Measurements from ENCODE around the gene CRYBG1.

Gene CRYBG1

GRCh38 chr6:106599440-106599839, 238.9 kb downstream of the CRYBG1 start:
- TF ChIP-seq, protein P1, sequence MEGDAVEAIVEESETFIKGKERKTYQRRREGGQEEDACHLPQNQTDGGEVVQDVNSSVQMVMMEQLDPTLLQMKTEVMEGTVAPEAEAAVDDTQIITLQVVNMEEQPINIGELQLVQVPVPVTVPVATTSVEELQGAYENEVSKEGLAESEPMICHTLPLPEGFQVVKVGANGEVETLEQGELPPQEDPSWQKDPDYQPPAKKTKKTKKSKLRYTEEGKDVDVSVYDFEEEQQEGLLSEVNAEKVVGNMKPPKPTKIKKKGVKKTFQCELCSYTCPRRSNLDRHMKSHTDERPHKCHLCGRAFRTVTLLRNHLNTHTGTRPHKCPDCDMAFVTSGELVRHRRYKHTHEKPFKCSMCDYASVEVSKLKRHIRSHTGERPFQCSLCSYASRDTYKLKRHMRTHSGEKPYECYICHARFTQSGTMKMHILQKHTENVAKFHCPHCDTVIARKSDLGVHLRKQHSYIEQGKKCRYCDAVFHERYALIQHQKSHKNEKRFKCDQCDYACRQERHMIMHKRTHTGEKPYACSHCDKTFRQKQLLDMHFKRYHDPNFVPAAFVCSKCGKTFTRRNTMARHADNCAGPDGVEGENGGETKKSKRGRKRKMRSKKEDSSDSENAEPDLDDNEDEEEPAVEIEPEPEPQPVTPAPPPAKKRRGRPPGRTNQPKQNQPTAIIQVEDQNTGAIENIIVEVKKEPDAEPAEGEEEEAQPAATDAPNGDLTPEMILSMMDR (IDR thresholded peaks at IDR 0.05; ENCODE audit: low read depth, low read length), result no peak

GRCh38 chr6:106600329-106600728, 239.8 kb downstream of the CRYBG1 start:
- no peak for DNase-seq (ENCODE audit: extremely low read depth, low read depth)
- TF ChIP-seq, protein P1 (IDR thresholded peaks at IDR 0.05; ENCODE audit: low read depth, low read length), result no peak

More at GRCh38 chr6:106599440-106599839, 238.9 kb downstream of the CRYBG1 start:
- no peak for DNase-seq (ENCODE audit: extremely low read depth, low read depth)

DNA sequence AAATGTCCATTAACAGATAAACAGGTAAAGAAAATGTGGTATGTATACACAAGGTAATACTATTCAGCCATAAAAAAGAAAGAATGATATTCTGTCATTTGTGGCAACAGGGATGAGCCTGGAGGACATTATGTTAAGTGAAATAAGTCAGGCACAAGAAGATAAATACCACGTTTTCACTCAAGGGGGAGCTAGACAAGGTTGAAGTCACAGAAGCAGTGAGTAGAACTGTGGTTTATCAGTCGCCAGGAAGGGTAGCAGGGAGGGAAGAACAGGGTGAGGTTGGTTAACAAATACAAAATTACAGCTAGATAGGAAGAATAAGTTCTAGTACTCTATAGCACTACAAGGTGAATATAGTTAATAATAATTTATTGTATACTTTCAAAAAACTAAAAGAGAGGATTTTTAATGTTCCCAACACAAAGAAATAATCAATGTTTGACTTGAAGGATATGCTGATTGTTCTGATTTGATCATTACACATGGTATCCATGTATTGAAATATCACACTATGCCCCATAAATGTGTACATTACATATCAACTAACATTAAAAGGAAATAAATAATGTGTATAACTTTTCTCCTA, 247.7 kb downstream of the CRYBG1 start:
- DNase-seq (ENCODE audit: extremely low read depth, low read depth), result no peak
- TF ChIP-seq, protein P1 (IDR thresholded peaks at IDR 0.05; ENCODE audit: low read depth, low read length), result peak; percentile 44

DNA sequence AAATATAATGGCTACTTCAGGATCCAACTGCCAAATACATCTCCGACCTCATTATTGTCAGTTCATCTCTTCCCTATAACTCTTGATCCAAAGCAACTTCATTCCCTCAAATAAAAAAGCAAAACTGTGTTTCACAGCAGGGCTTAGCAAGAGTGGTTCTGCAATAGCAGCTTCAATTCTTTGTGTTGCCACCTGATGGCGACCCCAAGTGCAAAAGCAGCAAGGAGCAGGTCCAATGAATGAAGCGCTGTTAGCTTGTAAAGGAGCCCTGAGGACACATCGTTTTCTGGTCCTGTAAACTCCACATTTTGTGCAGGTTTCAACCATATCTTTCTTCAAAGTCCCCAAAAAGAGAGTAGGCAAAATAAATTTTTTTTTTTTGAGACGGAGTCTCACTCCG, 249.2 kb downstream of the CRYBG1 start:
- DNase-seq (ENCODE audit: extremely low read depth, low read depth), result no peak
- TF ChIP-seq, protein P1 (IDR thresholded peaks at IDR 0.05; ENCODE audit: low read depth, low read length), result peak; percentile 25

GRCh38 chr6:106611030-106611429, 250.5 kb downstream of the CRYBG1 start:
- DNase-seq (ENCODE audit: extremely low read depth, low read depth), result no peak
- TF ChIP-seq, protein P1 (IDR thresholded peaks at IDR 0.05; ENCODE audit: low read depth, low read length), result no peak

GRCh38 chr6:106612671-106613416, 252.3 kb downstream of the CRYBG1 start:
- TF ChIP-seq, protein P1 (IDR thresholded peaks at IDR 0.05; ENCODE audit: low read depth, low read length), result no peak
- no peak for DNase-seq (ENCODE audit: extremely low read depth, low read depth)

- TF ChIP-seq, protein P1 (IDR thresholded peaks at IDR 0.05; ENCODE audit: low read depth, low read length), result no peak
- no peak for DNase-seq (ENCODE audit: extremely low read depth, low read depth)
Observed at GRCh38 chr6:106613590-106613989, 253.1 kb downstream of the CRYBG1 start.

Data from AG09319 (cell line).